ENCODE results near the gene LGALS9B.
"Not testable (repeated sequence)": the region's sequence is repeated elsewhere in the genome, so short reads cannot be mapped to it uniquely, and the experiment has no call there.

- TF ChIP-seq EZH2 (IDR thresholded peaks at IDR 0.05; ENCODE audit: insufficient read depth, poor library complexity, severe bottlenecking); EZH2phosphoT487 (IDR thresholded peaks at IDR 0.05; ENCODE audit: insufficient read depth, low read depth): not testable (repeated sequence)
Observed at GRCh38 chr17:20462158-20462557, 5.2 kb downstream of the LGALS9B start.

Data from GM23248 (cell line).